Activated naive CD8-positive, alpha-beta T cell (primary cell): ENCODE data around the gene SSPN.
A peak's percentile ranks its signal among the peaks of the same experiment; 100 is the strongest.

ENCODE experiments used
- H3K27ac Mint-ChIP-seq: one replicate; pipeline ENCODE4 v1.8.0; 2021; ENCODE audit warnings: mixed read lengths
- H3K27me3 Mint-ChIP-seq: one replicate; pipeline ENCODE4 v1.8.0; 2021; ENCODE audit warnings: mixed read lengths
- H3K36me3 Mint-ChIP-seq: one replicate; pipeline ENCODE4 v1.8.0; 2021; ENCODE audit warnings: mixed read lengths
- H3K4me1 Mint-ChIP-seq: one replicate; pipeline ENCODE4 v1.8.0; 2021; ENCODE audit warnings: low read depth, mixed read lengths
- H3K4me3 Mint-ChIP-seq: one replicate; pipeline ENCODE4 v1.8.0; 2021; ENCODE audit warnings: mild to moderate bottlenecking, mixed read lengths
- H3K9me3 Mint-ChIP-seq: one replicate; pipeline ENCODE4 v1.8.0; 2021; ENCODE audit warnings: low read depth, mixed read lengths

SSPN gene, protein sequence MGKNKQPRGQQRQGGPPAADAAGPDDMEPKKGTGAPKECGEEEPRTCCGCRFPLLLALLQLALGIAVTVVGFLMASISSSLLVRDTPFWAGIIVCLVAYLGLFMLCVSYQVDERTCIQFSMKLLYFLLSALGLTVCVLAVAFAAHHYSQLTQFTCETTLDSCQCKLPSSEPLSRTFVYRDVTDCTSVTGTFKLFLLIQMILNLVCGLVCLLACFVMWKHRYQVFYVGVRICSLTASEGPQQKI

GRCh38 chr12:26195250-26195640 is at the start of gene SSPN:
Gene SSPN, plus strand, starts transcription at chr12:26195573. Its CDS starts 100 bp downstream, at chr12:26195673.
- Mint-ChIP-seq H3K4me1 (peaks cover 6% of the 10 kb centered on the region), H3K27ac (no peak within 1 kb of the TSS), H3K36me3 (no peaks in the 10 kb centered on the region), H3K4me3 (peak within 1 kb of the TSS; percentile 78), H3K27me3 (peaks cover 32% of the 10 kb centered on the region), H3K9me3 (no peaks in the 10 kb centered on the region)

DNA sequence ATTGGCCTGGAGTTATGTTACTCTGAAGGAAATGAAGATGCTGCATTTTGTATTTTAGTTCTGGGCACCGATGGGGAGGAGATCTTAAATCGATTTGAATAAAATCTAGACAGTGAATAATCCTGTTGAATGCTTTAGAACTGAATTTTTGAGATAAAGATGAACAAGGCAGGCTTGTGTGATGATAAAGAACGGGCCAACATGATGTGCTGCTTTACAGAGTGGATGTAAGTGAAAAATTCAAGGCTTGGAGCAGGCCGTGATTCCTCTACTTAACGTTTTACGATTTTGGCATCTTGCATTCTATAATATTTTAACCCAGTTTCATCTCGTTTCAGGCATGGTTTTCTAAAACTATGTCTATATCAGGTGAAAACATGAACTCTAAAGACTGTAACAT is 47.1 kb upstream of the SSPN start:
- Mint-ChIP-seq H3K4me1 (no peaks in the 10 kb centered on the region), H3K9me3 (no peaks in the 10 kb centered on the region), H3K4me3 (no peak overlapping the region), H3K27ac (no peak overlapping the region), H3K27me3 (peaks cover 6% of the 10 kb centered on the region), H3K36me3 (no peaks in the 10 kb centered on the region)

DNA sequence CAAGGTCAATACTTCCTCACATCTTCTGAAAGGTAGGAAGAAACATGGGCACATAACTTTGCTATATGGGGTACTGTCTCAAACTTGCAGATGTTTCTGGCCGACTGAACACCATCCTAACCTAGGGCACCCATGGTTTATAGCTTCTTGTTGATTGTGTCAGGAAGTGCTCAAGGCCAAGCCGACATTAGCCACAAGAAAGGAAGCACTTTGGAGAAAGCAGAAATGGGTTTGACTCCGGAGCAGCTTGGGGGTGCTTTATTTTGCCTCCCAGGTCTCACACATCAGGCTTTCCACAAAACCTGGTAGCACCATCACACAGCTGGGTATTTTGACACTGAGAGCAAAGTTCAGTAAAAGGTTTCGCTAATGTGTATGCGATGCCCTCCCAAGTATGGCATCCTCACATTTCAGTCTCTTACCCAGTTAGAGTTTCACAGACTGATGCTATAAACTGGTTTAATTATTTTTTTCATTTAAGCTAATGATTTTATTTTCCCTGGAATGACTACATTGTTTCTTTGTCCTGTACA is 45.3 kb upstream of the SSPN start:
- Mint-ChIP-seq H3K27ac (no peak overlapping the region), H3K9me3 (no peaks in the 10 kb centered on the region), H3K4me3 (no peak overlapping the region), H3K27me3 (peaks cover 8% of the 10 kb centered on the region), H3K4me1 (no peaks in the 10 kb centered on the region), H3K36me3 (no peaks in the 10 kb centered on the region)

- Mint-ChIP-seq H3K9me3 (no peaks in the 10 kb centered on the region), H3K36me3 (no peaks in the 10 kb centered on the region), H3K27me3 (peaks cover 8% of the 10 kb centered on the region), H3K4me1 (no peaks in the 10 kb centered on the region), H3K27ac (no peak overlapping the region), H3K4me3 (no peak overlapping the region)
Measured at GRCh38 chr12:26150736-26151450, 44.5 kb upstream of the SSPN start.

- Mint-ChIP-seq H3K9me3 (no peaks in the 10 kb centered on the region), H3K27ac (no peak overlapping the region), H3K27me3 (peaks cover 8% of the 10 kb centered on the region)
Measured at GRCh38 chr12:26152507-26153102, 42.8 kb upstream of the SSPN start.

DNA sequence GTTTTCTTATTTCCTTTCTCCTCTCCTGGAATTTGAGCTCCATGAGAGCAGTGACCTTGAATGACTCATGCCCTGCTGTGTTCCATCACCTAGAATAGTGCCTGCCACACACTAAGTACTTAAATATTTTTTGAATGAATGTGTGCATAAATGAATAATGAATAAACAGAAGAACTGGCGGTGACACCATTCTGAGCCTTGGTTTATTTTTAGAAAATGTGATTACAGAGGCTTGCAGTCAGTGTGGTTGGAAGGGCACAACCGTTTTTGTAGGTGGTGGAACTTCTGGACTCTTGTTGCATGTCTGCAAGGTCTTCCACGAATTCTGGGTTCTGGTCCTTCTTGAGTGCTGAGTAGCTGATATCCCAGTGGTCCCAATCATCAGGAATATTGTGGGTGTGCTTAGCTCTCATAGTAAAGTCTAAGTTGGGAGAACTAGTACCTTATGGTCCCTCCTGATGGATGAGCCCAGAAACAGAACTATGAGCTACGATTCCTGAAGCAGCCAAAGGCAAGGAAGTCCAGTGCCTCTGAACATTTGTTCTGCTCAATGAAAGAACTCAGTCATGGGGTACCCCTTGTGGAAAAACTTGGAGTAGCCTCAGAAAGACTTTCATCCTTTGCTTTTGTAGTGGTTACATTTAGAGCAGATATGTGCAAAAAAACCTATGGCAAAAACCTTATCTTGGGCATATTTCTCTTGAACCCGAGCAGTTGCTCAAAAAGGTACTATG is 41.8 kb upstream of the SSPN start:
- no peak overlapping the region for H3K4me3 Mint-ChIP-seq
- H3K36me3 Mint-ChIP-seq = no peaks in the 10 kb centered on the region
- no peaks in the 10 kb centered on the region for H3K9me3 Mint-ChIP-seq
- H3K27me3 Mint-ChIP-seq = peaks cover 9% of the 10 kb centered on the region
- H3K27ac Mint-ChIP-seq = no peak overlapping the region
- no peaks in the 10 kb centered on the region for H3K4me1 Mint-ChIP-seq

More at GRCh38 chr12:26152507-26153102, 42.8 kb upstream of the SSPN start:
- Mint-ChIP-seq H3K36me3 (no peaks in the 10 kb centered on the region), H3K4me3 (no peak overlapping the region), H3K4me1 (no peaks in the 10 kb centered on the region)

DNA sequence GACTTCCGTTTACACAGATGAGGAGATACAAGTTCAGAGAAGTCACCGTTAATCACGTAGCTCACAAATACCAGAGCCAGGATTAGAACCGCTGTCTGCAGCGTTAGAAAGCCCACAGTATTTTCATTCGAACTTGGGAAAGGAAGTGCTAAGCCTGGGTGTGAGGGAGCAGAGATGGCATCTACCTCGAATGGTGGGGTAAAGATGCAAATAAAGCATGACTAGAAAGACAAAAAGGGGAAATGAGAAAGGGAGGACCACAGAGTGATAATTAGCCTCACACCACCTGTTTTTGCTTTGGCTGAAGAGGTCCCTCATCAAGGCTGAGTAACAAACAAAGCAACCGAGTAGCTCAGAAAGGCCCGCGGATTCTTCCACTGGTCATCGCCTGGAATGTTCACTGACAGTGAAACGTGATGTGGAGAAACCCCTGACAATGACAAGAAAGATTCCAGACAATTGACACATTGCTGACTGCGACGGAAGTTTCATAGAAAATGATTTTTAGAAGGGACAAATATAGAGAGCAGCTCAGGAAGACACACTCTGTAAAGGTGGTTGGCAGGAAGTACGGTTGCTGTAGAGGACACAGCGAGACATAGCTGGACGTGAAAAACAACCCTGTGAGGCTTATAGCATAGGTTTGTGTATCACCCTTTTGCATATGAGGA is 39.0 kb upstream of the SSPN start:
- Mint-ChIP-seq H3K4me1 (no peaks in the 10 kb centered on the region), H3K9me3 (no peaks in the 10 kb centered on the region), H3K27me3 (peaks cover 14% of the 10 kb centered on the region), H3K27ac (no peak overlapping the region), H3K4me3 (no peak overlapping the region), H3K36me3 (no peaks in the 10 kb centered on the region)

- Mint-ChIP-seq H3K9me3 (no peaks in the 10 kb centered on the region), H3K36me3 (no peaks in the 10 kb centered on the region), H3K4me1 (no peaks in the 10 kb centered on the region), H3K4me3 (no peak overlapping the region), H3K27ac (no peak overlapping the region), H3K27me3 (peaks cover 14% of the 10 kb centered on the region)
Measured at GRCh38 chr12:26157001-26157400, 38.4 kb upstream of the SSPN start.

DNA sequence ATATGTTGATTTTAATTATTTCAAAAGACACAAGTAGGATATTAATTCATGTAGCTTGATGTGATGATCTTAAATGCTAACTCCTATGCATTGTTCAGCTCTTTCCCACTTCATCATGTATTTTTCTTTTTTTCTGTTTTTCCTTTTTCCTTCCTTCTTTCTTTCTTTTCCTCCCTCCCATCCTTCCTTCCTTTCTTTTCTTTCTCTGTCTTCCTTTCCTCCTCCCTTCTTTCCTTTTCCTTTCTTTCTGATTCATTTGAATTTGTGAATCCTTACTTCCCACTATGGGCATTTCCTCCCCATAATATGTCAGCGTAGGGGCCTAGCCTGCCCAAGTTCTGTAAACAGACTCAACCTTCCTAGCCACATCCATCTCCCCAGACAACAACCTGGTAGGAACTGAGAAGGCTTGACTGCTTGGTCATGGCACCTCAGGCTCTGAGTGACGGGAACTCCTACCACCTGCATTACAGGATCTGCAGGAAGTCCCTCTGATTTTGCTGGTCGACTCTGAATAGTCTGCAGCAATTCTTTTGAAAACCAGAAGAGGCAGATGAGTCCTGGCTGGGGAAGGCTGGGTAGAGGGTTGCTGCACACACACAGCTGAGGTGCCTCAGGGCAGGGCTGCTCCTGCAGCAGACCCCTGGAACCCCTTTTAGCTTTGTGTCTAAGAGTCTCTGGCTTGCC is 37.2 kb upstream of the SSPN start:
- Mint-ChIP-seq H3K36me3 (no peaks in the 10 kb centered on the region), H3K4me3 (no peak overlapping the region), H3K27ac (no peak overlapping the region)

DNA sequence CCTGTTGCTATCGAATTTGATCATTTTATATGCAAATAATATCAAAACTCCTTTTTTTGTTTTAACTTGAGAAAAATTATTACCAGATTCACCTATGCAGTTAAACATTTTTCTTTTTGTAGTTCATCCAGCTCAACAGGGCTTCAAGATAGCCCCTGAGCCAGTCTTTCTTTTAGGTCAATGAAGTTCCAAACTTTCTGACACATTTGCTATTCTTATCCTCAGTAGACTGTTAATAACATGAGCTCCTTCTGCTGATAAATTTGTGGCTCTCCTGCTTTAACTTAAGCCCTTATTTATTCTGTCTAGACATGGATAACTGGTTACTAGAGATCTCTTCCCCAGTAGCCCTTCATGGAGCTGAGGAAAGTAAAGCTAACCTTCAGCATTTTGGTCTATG is 33.2 kb upstream of the SSPN start:
- Mint-ChIP-seq H3K4me1 (no peaks in the 10 kb centered on the region), H3K4me3 (no peak overlapping the region), H3K27ac (no peak overlapping the region), H3K36me3 (no peaks in the 10 kb centered on the region), H3K9me3 (no peaks in the 10 kb centered on the region), H3K27me3 (peaks cover 17% of the 10 kb centered on the region)

More for the DNA sequence above, 37.2 kb upstream of the SSPN start:
- H3K4me1 Mint-ChIP-seq = no peaks in the 10 kb centered on the region
- peaks cover 12% of the 10 kb centered on the region for H3K27me3 Mint-ChIP-seq
- H3K9me3 Mint-ChIP-seq = no peaks in the 10 kb centered on the region

- H3K4me3 Mint-ChIP-seq = no peak overlapping the region
- no peaks in the 10 kb centered on the region for H3K4me1 Mint-ChIP-seq
- no peaks in the 10 kb centered on the region for H3K36me3 Mint-ChIP-seq
- no peak overlapping the region for H3K27ac Mint-ChIP-seq
- peaks cover 17% of the 10 kb centered on the region for H3K27me3 Mint-ChIP-seq
- no peaks in the 10 kb centered on the region for H3K9me3 Mint-ChIP-seq
Measured at GRCh38 chr12:26162905-26163304, 32.5 kb upstream of the SSPN start.

DNA sequence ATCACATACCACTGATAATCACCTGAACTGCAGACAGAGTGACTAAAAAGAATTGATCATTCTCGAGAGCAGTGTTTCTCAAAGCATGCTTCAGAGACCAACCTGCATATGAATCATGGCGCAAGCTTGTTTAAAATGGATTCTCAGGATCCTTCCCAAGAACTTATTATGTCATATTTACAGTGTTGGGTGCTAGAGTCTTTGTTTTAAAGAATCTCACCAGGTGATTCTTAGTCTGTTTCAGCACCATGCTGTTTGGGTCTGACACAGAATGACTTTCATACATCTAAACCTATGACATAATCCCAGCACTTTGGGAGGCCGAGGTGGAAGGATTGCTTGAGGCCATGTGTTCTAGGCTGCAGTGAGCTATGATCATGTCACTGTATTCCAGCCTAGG is 31.3 kb upstream of the SSPN start:
- peaks cover 13% of the 10 kb centered on the region for H3K27me3 Mint-ChIP-seq
- H3K9me3 Mint-ChIP-seq = no peaks in the 10 kb centered on the region
- H3K4me3 Mint-ChIP-seq = no peak overlapping the region
- no peak overlapping the region for H3K27ac Mint-ChIP-seq
- H3K36me3 Mint-ChIP-seq = no peaks in the 10 kb centered on the region
- no peaks in the 10 kb centered on the region for H3K4me1 Mint-ChIP-seq

- no peaks in the 10 kb centered on the region for H3K36me3 Mint-ChIP-seq
- peaks cover 6% of the 10 kb centered on the region for H3K27me3 Mint-ChIP-seq
- no peaks in the 10 kb centered on the region for H3K9me3 Mint-ChIP-seq
- H3K27ac Mint-ChIP-seq = no peak overlapping the region
- no peak overlapping the region for H3K4me3 Mint-ChIP-seq
- H3K4me1 Mint-ChIP-seq = no peaks in the 10 kb centered on the region
Measured at GRCh38 chr12:26172013-26172412, 23.4 kb upstream of the SSPN start.

GRCh38 chr12:26172539-26172938 is 22.8 kb upstream of the SSPN start:
- Mint-ChIP-seq H3K27ac (no peak overlapping the region), H3K4me1 (no peaks in the 10 kb centered on the region), H3K36me3 (no peaks in the 10 kb centered on the region), H3K27me3 (peaks cover 6% of the 10 kb centered on the region), H3K9me3 (no peaks in the 10 kb centered on the region), H3K4me3 (no peak overlapping the region)
